AG10803 (cell line): ENCODE measurements around the gene OPTC.

Source experiments
- DNase-seq: peaks from one replicate; pipeline ENCODE4 v3.0.0; 2010; ENCODE audit warnings: low read depth
- H3K4me3 ChIP-seq: 2 replicates; pipeline ENCODE4 v1.5.1; 2011; ENCODE audit warnings: mild to moderate bottlenecking, low read length, control low read depth
- TF ChIP-seq, protein P1 (sequence below): conservative IDR thresholded peaks from 2 replicates; pipeline ENCODE4 v1.5.1; 2011; ENCODE audit warnings: mild to moderate bottlenecking, low read length, control low read depth, inconsistent platforms

OPTC gene

DNA sequence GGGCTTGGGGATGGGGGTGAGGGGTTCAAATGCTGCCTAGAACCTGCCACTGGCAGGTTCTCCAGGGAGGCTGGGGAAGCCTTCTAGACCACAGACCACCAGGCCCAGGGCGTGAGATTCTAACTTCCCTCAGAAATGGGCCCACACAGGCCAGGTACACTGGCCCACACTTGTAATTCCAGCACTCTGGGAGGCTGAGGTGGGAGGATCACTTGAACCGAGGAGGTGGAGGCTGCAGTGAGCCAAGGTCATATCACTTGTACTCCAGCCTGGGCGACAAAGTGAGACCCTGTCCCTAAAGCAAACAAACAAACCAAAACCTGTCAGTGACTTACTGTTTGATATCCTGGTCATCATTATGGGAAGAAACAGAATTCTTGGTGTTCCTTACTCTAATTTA is 31.7 kb downstream of the OPTC start:
- TF ChIP-seq, protein P1, sequence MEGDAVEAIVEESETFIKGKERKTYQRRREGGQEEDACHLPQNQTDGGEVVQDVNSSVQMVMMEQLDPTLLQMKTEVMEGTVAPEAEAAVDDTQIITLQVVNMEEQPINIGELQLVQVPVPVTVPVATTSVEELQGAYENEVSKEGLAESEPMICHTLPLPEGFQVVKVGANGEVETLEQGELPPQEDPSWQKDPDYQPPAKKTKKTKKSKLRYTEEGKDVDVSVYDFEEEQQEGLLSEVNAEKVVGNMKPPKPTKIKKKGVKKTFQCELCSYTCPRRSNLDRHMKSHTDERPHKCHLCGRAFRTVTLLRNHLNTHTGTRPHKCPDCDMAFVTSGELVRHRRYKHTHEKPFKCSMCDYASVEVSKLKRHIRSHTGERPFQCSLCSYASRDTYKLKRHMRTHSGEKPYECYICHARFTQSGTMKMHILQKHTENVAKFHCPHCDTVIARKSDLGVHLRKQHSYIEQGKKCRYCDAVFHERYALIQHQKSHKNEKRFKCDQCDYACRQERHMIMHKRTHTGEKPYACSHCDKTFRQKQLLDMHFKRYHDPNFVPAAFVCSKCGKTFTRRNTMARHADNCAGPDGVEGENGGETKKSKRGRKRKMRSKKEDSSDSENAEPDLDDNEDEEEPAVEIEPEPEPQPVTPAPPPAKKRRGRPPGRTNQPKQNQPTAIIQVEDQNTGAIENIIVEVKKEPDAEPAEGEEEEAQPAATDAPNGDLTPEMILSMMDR: no peak
- no peak for DNase-seq

DNA sequence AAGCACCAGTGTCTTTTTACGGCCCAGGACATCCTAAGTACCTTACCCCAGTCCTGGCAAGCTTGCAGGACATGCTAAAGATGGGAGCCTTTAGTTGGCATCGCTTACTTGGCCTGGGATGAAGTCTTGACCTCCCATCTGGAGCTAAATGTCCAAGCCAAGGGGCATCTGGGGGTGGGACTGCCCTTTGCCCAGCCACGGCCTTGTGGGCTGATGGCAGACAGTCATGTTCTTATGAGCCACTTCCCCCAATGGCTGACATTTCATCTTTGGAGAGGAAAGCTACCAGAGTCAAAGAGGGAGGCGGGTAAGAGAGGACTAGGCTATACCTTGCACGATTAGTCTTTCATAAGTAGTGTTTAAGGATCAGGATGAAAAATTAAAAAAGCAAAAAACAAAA is 32.2 kb downstream of the OPTC start:
- no peak overlapping the region for H3K4me3 ChIP-seq
- DNase-seq: no peak
- TF ChIP-seq, protein P1: no peak

More for the DNA sequence above, 31.7 kb downstream of the OPTC start:
- H3K4me3 ChIP-seq: no peak overlapping the region

DNA sequence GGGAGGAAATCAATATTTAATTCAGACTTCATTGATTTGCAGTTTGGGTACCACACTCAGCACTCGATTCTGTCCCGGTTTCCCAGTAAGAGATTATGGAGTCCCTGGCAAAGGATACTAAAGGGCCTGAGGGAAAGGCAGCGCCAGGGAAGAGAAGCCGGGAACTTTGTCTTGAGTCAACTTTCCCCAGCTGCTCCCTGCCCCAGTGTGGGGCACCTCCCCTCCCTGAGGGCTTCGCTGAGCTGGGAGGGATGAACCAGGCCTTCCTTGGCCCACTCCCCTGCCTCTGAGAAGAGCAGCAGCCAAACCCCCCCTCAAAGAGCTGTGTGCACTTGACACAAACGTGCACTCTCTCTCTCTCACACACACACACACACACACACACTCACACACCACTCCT is 32.6 kb downstream of the OPTC start:
- no peak for DNase-seq
- H3K4me3 ChIP-seq: no peak overlapping the region
- TF ChIP-seq, protein P1: no peak

- no peak for DNase-seq
- TF ChIP-seq, protein P1: no peak
- no peak overlapping the region for H3K4me3 ChIP-seq
Observed at GRCh38 chr1:203527013-203527412, 33.1 kb downstream of the OPTC start.

GRCh38 chr1:203528063-203528462 is 34.1 kb downstream of the OPTC start:
- H3K4me3 ChIP-seq: no peak overlapping the region
- TF ChIP-seq, protein P1: no peak
- no peak for DNase-seq

DNA sequence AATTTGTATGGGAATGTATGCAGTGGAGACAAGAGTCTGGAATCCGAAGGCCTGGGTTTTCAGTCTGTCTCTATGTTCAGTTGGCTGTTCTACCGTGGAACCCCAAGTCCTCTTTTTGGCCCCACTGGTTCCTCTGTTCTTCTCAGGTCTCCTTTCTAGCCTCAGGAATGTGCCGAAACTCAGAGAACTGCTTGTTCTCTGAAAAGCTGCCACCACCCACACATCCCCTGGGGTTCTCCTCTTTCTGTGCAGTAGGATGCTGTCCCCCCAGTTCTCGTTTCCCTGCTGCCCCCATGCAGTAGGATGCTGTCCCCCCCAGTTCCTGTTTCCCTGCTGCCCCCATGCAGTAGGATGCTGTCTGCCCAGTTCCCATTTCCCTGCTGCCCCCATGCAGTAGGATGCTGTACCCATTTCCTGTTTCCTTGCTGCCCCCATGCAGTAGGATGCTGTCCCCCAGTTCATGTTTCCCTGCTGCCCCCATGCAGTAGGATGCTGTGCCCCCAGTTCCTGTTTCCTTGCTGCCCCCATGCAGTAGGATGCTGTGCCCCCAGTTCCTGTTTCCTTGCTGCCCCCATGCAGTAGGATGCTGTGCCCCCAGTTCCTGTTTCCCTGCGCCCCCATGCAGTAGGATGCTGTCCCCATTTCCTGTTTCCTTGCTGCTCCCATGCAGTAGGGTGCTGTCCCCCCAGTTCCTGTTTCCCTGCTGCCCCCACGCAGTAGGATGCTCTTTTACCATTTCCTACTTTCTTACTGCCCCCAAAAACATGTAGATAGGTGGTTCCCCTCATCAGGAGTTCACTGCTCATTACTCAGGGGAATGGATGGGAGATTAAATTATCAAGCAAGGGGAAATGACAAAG is 35.3 kb downstream of the OPTC start:
- no peak overlapping the region for H3K4me3 ChIP-seq
- no peak for DNase-seq
- TF ChIP-seq, protein P1: no peak

DNA sequence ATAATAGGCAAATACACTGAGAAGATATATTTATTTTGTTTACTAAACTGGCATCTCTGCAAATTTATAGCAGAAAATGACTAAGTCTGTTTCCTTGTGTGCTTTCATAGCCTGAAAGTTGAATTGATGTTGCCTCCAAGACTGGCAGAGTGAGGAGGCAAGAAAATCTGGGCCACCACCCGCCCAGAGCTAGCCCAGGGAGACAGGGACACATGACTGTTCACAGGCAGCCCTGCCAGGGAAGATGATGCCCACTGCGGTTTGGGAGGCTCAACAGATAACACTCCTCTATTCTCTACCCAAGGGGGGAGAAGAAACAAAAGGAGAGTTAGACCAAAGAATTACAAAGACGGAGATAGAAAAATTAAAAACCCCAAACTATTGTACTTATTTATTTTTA is 37.1 kb downstream of the OPTC start:
- TF ChIP-seq, protein P1: no peak
- DNase-seq: no peak
- H3K4me3 ChIP-seq: no peak overlapping the region
